ENCODE measurements around the gene SERPINB7. TPM values are rescaled to one million over a fixed set of nuclear protein-coding genes. Genes with fewer than 3 reads are reported as not detected.
A peak's percentile ranks its signal among the peaks of the same experiment; 100 is the strongest.

The SERPINB7 gene
- total and polyA plus RNA-seq, 2 experiments from 2014 or later, result 12.2 to 13.8 TPM

GRCh38 chr18:63837590-63837989 lies 62.4 kb downstream of the SERPINB7 start:
- no peak overlapping the region for H3K4me3 ChIP-seq
- no peaks in the 10 kb centered on the region for H3K9me3 ChIP-seq (ENCODE audit: low read depth)
- 64 to 68% methylated on average over 5 of the region's 5 CpGs for WGBS, 2 experiments (ENCODE audit: low coverage in 1 of 2, low lambda C conversion rate in 2 of 2, missing lambda C conversion rate in 2 of 2)
- H3K9me2 ChIP-seq (ENCODE audit: insufficient read depth), result no peaks in the 10 kb centered on the region
- TF ChIP-seq EZH2 (IDR thresholded peaks at IDR 0.05; ENCODE audit: insufficient read depth, poor library complexity, severe bottlenecking) (no peak), EZH2phosphoT487 (IDR thresholded peaks at IDR 0.05; ENCODE audit: insufficient read depth, low read depth) (no peak)
- no peaks in the 10 kb centered on the region for H4K20me1 ChIP-seq (ENCODE audit: insufficient read depth)
- H3K4me2 ChIP-seq (ENCODE audit: unreplicated experiment), result no peak overlapping the region
- H3F3A ChIP-seq (ENCODE audit: insufficient read depth), result peaks cover 22% of the 10 kb centered on the region; the same call in 1 of the 2 replicates
- no peak overlapping the region for H3K9ac ChIP-seq
- H3K27me3 ChIP-seq (replicated peaks; ENCODE audit: insufficient read depth), result no peaks in the 10 kb centered on the region
- no peaks in the 10 kb centered on the region for H3K36me3 ChIP-seq (ENCODE audit: low read depth)
- in situ Hi-C loops (cut with MboI), result loop anchor here (25.0 kb wide), 3 partner anchors 250 to 825 kb away; partner anchors contain the start of genes KDSR and SERPINB13
- no peak for DNase-seq
- no peaks in the 10 kb centered on the region for H3K79me2 ChIP-seq (ENCODE audit: insufficient read depth)
- no peak overlapping the region for H3K27ac ChIP-seq
- H3K4me1 ChIP-seq (ENCODE audit: insufficient read depth), result peaks cover 20% of the 10 kb centered on the region
- no peak overlapping the region for H2AFZ ChIP-seq

GRCh38 chr18:63843008-63843407 lies 67.8 kb downstream of the SERPINB7 start:
- Histone ChIP-seq H4K20me1 (ENCODE audit: insufficient read depth) (no peaks in the 10 kb centered on the region), H3K27me3 (replicated peaks; ENCODE audit: insufficient read depth) (no peaks in the 10 kb centered on the region), H3K9me2 (ENCODE audit: insufficient read depth) (no peaks in the 10 kb centered on the region), H3K4me1 (ENCODE audit: insufficient read depth) (no peaks in the 10 kb centered on the region), H3K4me2 (ENCODE audit: unreplicated experiment) (no peak overlapping the region), H2AFZ (no peak overlapping the region), H3K9me3 (ENCODE audit: low read depth) (no peaks in the 10 kb centered on the region), H3K79me2 (ENCODE audit: insufficient read depth) (no peaks in the 10 kb centered on the region), H3K27ac (no peak overlapping the region), H3F3A (ENCODE audit: insufficient read depth) (no peaks in the 10 kb centered on the region), H3K4me3 (no peak overlapping the region), H3K36me3 (ENCODE audit: low read depth) (no peaks in the 10 kb centered on the region), H3K9ac (no peak overlapping the region)
- TF ChIP-seq EZH2 (IDR thresholded peaks at IDR 0.05; ENCODE audit: insufficient read depth, poor library complexity, severe bottlenecking) (no peak), EZH2phosphoT487 (IDR thresholded peaks at IDR 0.05; ENCODE audit: insufficient read depth, low read depth) (no peak)
- 68 to 80% methylated on average over 7 of the region's 7 CpGs for WGBS, 2 experiments (ENCODE audit: low coverage in 1 of 2, low lambda C conversion rate in 2 of 2, missing lambda C conversion rate in 2 of 2)
- DNase-seq, result no peak
- in situ Hi-C loops (cut with MboI), result loop anchor here (10.0 to 25.0 kb wide), 5 partner anchors 92 to 831 kb away; partner anchors contain the start of genes KDSR and SERPINB13

GRCh38 chr18:63844254-63844653 lies 69.0 kb downstream of the SERPINB7 start:
- Histone ChIP-seq H3K4me2 (ENCODE audit: unreplicated experiment) (no peak overlapping the region), H2AFZ (no peak overlapping the region), H3K4me3 (no peak overlapping the region), H3F3A (ENCODE audit: insufficient read depth) (no peaks in the 10 kb centered on the region), H3K27me3 (replicated peaks; ENCODE audit: insufficient read depth) (no peaks in the 10 kb centered on the region), H4K20me1 (ENCODE audit: insufficient read depth) (no peaks in the 10 kb centered on the region), H3K9ac (no peak overlapping the region), H3K36me3 (ENCODE audit: low read depth) (no peaks in the 10 kb centered on the region), H3K79me2 (ENCODE audit: insufficient read depth) (no peaks in the 10 kb centered on the region), H3K9me2 (ENCODE audit: insufficient read depth) (no peaks in the 10 kb centered on the region), H3K4me1 (ENCODE audit: insufficient read depth) (no peaks in the 10 kb centered on the region), H3K9me3 (ENCODE audit: low read depth) (no peaks in the 10 kb centered on the region), H3K27ac (no peak overlapping the region)
- DNase-seq, result peak; percentile 66
- TF ChIP-seq EZH2phosphoT487 (IDR thresholded peaks at IDR 0.05; ENCODE audit: insufficient read depth, low read depth) (no peak), EZH2 (IDR thresholded peaks at IDR 0.05; ENCODE audit: insufficient read depth, poor library complexity, severe bottlenecking) (no peak)
- in situ Hi-C loops (cut with MboI), result loop anchor here (10.0 to 25.0 kb wide), 5 partner anchors 91 to 832 kb away; partner anchors contain the start of genes KDSR and SERPINB13
- WGBS, 2 experiments (ENCODE audit: low coverage in 1 of 2, low lambda C conversion rate in 2 of 2, missing lambda C conversion rate in 2 of 2), result 7 to 8% methylated on average over 3 of the region's 3 CpGs

- Histone ChIP-seq H3K4me3 (no peak overlapping the region), H3K36me3 (ENCODE audit: low read depth) (no peaks in the 10 kb centered on the region), H2AFZ (no peak overlapping the region), H4K20me1 (ENCODE audit: insufficient read depth) (no peaks in the 10 kb centered on the region), H3K27me3 (replicated peaks; ENCODE audit: insufficient read depth) (no peaks in the 10 kb centered on the region), H3K9me3 (ENCODE audit: low read depth) (no peaks in the 10 kb centered on the region), H3K79me2 (ENCODE audit: insufficient read depth) (no peaks in the 10 kb centered on the region), H3F3A (ENCODE audit: insufficient read depth) (no peaks in the 10 kb centered on the region), H3K9ac (no peak overlapping the region), H3K9me2 (ENCODE audit: insufficient read depth) (no peaks in the 10 kb centered on the region), H3K4me2 (ENCODE audit: unreplicated experiment) (no peak overlapping the region), H3K4me1 (ENCODE audit: insufficient read depth) (no peaks in the 10 kb centered on the region), H3K27ac (no peak overlapping the region)
- no peak for TF ChIP-seq EZH2phosphoT487 (IDR thresholded peaks at IDR 0.05; ENCODE audit: insufficient read depth, low read depth)
- TF ChIP-seq EZH2 (IDR thresholded peaks at IDR 0.05; ENCODE audit: insufficient read depth, poor library complexity, severe bottlenecking), result no peak
- DNase-seq, result peak; percentile 76
- in situ Hi-C loops (cut with MboI), result loop anchor here (5.0 to 25.0 kb wide), 6 partner anchors 87 to 836 kb away; partner anchors contain the start of genes KDSR and SERPINB13
- 7% methylated on average over 2 of the region's 2 CpGs for WGBS, 2 experiments (ENCODE audit: low coverage in 1 of 2, low lambda C conversion rate in 2 of 2, missing lambda C conversion rate in 2 of 2)
These were observed 72.9 kb downstream of the SERPINB7 start for GRCh38 chr18:63848159-63848558.
